Measurements from ENCODE around the gene IL1B. TPM values are rescaled to one million over a fixed set of nuclear protein-coding genes. Genes with fewer than 3 reads are reported as not detected.
"Not testable (repeated sequence)": the region's sequence is repeated elsewhere in the genome, so short reads cannot be mapped to it uniquely, and the experiment has no call there.

IL1B gene
- total RNA-seq, 1 donor: 2.4 TPM

DNA sequence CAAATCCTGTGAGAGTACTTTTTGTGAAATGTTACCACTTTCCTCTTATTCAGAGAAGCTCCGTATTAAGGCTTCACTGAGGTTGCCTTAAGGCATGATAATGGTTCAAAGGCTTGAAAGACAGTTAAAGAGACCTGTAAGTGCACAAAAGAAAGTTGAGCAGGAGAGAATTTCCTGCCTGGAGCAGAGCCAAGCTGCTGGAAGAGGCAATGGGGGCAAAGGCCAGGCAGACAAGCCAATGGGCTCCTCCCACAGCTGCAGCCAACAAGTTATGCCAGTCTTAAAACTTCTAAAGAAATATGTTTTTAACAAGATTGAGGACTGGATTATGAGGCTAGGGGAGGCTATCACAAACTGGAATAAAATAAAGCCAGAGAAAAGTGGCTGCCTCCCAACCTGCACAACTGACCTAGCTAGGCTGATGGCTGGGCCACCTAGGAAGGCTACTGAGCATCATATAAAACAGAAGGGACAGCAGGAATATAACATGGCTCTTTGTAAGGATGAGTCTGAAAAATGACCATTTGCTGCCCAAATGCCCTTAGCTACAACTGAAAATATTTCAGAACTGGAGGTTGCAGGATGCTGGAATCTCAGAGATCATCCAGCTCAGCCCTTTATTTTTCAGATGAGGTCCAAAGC lies 2.1 kb downstream of the IL1B start:
- TF ChIP-seq, protein P1, sequence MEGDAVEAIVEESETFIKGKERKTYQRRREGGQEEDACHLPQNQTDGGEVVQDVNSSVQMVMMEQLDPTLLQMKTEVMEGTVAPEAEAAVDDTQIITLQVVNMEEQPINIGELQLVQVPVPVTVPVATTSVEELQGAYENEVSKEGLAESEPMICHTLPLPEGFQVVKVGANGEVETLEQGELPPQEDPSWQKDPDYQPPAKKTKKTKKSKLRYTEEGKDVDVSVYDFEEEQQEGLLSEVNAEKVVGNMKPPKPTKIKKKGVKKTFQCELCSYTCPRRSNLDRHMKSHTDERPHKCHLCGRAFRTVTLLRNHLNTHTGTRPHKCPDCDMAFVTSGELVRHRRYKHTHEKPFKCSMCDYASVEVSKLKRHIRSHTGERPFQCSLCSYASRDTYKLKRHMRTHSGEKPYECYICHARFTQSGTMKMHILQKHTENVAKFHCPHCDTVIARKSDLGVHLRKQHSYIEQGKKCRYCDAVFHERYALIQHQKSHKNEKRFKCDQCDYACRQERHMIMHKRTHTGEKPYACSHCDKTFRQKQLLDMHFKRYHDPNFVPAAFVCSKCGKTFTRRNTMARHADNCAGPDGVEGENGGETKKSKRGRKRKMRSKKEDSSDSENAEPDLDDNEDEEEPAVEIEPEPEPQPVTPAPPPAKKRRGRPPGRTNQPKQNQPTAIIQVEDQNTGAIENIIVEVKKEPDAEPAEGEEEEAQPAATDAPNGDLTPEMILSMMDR (IDR thresholded peaks at IDR 0.05; ENCODE audit: insufficient read depth, low read length): no peak
- H3K4me3 ChIP-seq (ENCODE audit: low read depth, low read length): peak overlapping the region; percentile 53
- DNase-seq (ENCODE audit: low read depth): peak; percentile 47

GRCh38 chr2:112833976-112834375 lies 2.6 kb downstream of the IL1B start:
- TF ChIP-seq, protein P1 (IDR thresholded peaks at IDR 0.05; ENCODE audit: insufficient read depth, low read length): no peak
- peak overlapping the region; percentile 53 for H3K4me3 ChIP-seq (ENCODE audit: low read depth, low read length)
- DNase-seq (ENCODE audit: low read depth): no peak

DNA sequence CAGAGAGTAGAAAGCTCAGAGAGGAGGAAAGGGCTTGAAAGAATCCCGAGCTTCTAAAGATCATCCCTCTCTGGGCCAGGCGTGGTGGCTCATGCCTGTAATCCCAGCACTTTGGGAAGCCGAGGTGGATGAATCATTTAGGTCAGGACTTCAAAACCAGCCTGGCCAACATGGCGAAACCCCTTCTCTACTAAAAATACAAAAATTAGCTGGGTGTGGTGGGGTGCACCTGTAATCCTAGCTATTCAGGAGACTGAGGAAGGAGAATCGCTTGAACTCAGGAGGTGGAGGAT lies 3.0 kb downstream of the IL1B start:
- not testable (repeated sequence) for H3K4me3 ChIP-seq (ENCODE audit: low read depth, low read length); DNase-seq (ENCODE audit: low read depth)

- TF ChIP-seq, protein P1 (IDR thresholded peaks at IDR 0.05; ENCODE audit: insufficient read depth, low read length): no peak
- no peak overlapping the region for H3K4me3 ChIP-seq (ENCODE audit: low read depth, low read length)
These were observed 3.5 kb downstream of the IL1B start for GRCh38 chr2:112832841-112833638.

GRCh38 chr2:112831946-112832840 lies 4.4 kb downstream of the IL1B start:
- H3K4me3 ChIP-seq (ENCODE audit: low read depth, low read length): no peak overlapping the region
- TF ChIP-seq, protein P1 (IDR thresholded peaks at IDR 0.05; ENCODE audit: insufficient read depth, low read length): no peak
- DNase-seq (ENCODE audit: low read depth): no peak

More at GRCh38 chr2:112832841-112833638, 3.5 kb downstream of the IL1B start:
- DNase-seq (ENCODE audit: low read depth): no peak

DNA sequence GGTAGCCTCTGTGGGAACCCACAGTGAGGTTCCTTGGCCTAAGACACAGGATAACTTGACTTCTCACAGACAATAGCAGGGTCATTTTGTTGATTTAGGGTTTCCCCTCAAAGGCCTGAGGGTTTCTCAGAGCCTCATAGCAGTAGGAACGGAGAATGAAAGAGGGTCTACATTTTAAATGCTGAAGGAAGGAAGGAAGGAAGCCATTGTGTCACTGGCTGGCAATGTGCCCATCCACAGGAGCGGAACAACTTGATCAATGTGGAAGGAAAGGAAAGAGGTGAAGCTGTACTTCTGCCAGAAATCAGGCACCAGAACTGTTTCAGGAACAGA lies 5.1 kb downstream of the IL1B start:
- no peak for DNase-seq (ENCODE audit: low read depth)
- no peak overlapping the region for H3K4me3 ChIP-seq (ENCODE audit: low read depth, low read length)
- TF ChIP-seq, protein P1 (IDR thresholded peaks at IDR 0.05; ENCODE audit: insufficient read depth, low read length): no peak

All from fibroblast of the aortic adventitia (primary cell).